Fibroblast of the aortic adventitia (primary cell): Measurements from ENCODE around the gene NBAS. TPM values are rescaled to one million over a fixed set of nuclear protein-coding genes. Genes with fewer than 3 reads are reported as not detected.

Experiments
- DNase-seq: peaks from one replicate; pipeline ENCODE4 v3.0.0-alpha.2; 2010; ENCODE audit warnings: low read depth
- H3K4me3 ChIP-seq: 2 replicates; pipeline ENCODE4 v1.5.1; 2011; ENCODE audit warnings: low read depth, mild to moderate bottlenecking, control low read depth, low read length, moderate library complexity
- CTCF ChIP-seq: IDR thresholded peaks from 2 replicates; pipeline ENCODE4 v1.5.1; 2011; ENCODE audit warnings: mild to moderate bottlenecking, low read length, control low read depth, inconsistent platforms; ENCODE audit not compliant: insufficient read depth
- total RNA-seq: library from RNA; depleted of rRNA; stranded (reverse); fragments of >200 nt; gene quantifications from 2 replicates; pipeline ENCODE4 v1.2.3, GENCODE V29; 2012; ENCODE audit warnings: low replicate concordance

The NBAS gene
- total RNA-seq, 1 donor: 76.0 TPM

GRCh38 chr2:15149063-15149462, 412.1 kb downstream of the NBAS start:
- DNase-seq: no peak
- no peak overlapping the region for H3K4me3 ChIP-seq
- no peak for TF ChIP-seq CTCF

GRCh38 chr2:15147591-15147990, 413.5 kb downstream of the NBAS start:
- no peak for DNase-seq

GRCh38 chr2:15146960-15147359, 414.2 kb downstream of the NBAS start:
- TF ChIP-seq CTCF: no peak
- H3K4me3 ChIP-seq: no peak overlapping the region
- DNase-seq: no peak

More at GRCh38 chr2:15147591-15147990, 413.5 kb downstream of the NBAS start:
- H3K4me3 ChIP-seq: no peak overlapping the region
- TF ChIP-seq CTCF: no peak

- no peak for DNase-seq
- no peak for TF ChIP-seq CTCF
- H3K4me3 ChIP-seq: no peak overlapping the region
These were observed 415.2 kb downstream of the NBAS start for GRCh38 chr2:15145919-15146318.

GRCh38 chr2:15145046-15145817, 415.9 kb downstream of the NBAS start:
- no peak for DNase-seq
- TF ChIP-seq CTCF: no peak
- H3K4me3 ChIP-seq: no peak overlapping the region

- DNase-seq: no peak
- H3K4me3 ChIP-seq: no peak overlapping the region
- TF ChIP-seq CTCF: no peak
These were observed 419.0 kb downstream of the NBAS start for GRCh38 chr2:15142069-15142689.
